GM18502 (cell line): ENCODE results near the gene TMEM121B.
"Not testable (repeated sequence)": the region's sequence is repeated elsewhere in the genome, so short reads cannot be mapped to it uniquely, and the experiment has no call there.

Experiments
- ATAC-seq: cut with Tn5 transposase; IDR thresholded peaks from one replicate; pipeline ENCODE4 v1.9.1; 2021; ENCODE audit warnings: mild to moderate bottlenecking; ENCODE audit not compliant: unreplicated experiment, poor library complexity

TMEM121B gene

GRCh38 chr22:17121233-17122195, at the start of gene TMEM121B:
Gene TMEM121B (minus strand): TSS chr22:17121360. CDS start chr22:17121127, 233 bp downstream.
- ATAC-seq, result no peak

- ATAC-seq, result no peak
These were observed 46.3 kb upstream of the TMEM121B start for GRCh38 chr22:17167486-17167885.

- ATAC-seq, result no peak
These were observed 43.3 kb upstream of the TMEM121B start for GRCh38 chr22:17164392-17165024.

GRCh38 chr22:17162731-17163130, 41.6 kb upstream of the TMEM121B start:
- no peak for ATAC-seq

GRCh38 chr22:17161991-17162390, 40.8 kb upstream of the TMEM121B start:
- ATAC-seq, result no peak

GRCh38 chr22:17159504-17159951, 38.4 kb upstream of the TMEM121B start:
- ATAC-seq, result peak; percentile 13

GRCh38 chr22:17158568-17159503, 37.7 kb upstream of the TMEM121B start, which contains the start of gene HDHD5:
Gene HDHD5 (minus strand): TSS chr22:17159277. CDS start chr22:17159251, 26 bp downstream.
- peak; percentile 75 for ATAC-seq

- ATAC-seq, result no peak
These were observed 37.0 kb upstream of the TMEM121B start for GRCh38 chr22:17158176-17158567.

GRCh38 chr22:17157714-17158113, 36.6 kb upstream of the TMEM121B start:
- ATAC-seq, result no peak

- no peak for ATAC-seq
These were observed 34.8 kb upstream of the TMEM121B start for GRCh38 chr22:17155941-17156340.

GRCh38 chr22:17152971-17153370, 31.8 kb upstream of the TMEM121B start:
- ATAC-seq, result no peak

- ATAC-seq, result no peak
These were observed 31.2 kb upstream of the TMEM121B start for GRCh38 chr22:17152340-17152739.

- no peak for ATAC-seq
These were observed 28.1 kb upstream of the TMEM121B start for GRCh38 chr22:17149076-17149815.

- ATAC-seq, result not testable (repeated sequence)
These were observed 26.3 kb upstream of the TMEM121B start for GRCh38 chr22:17147458-17147857.

- no peak for ATAC-seq
These were observed 24.0 kb upstream of the TMEM121B start for GRCh38 chr22:17145021-17145680.

GRCh38 chr22:17143826-17144225, 22.7 kb upstream of the TMEM121B start:
- no peak for ATAC-seq

- no peak for ATAC-seq
These were observed 21.9 kb upstream of the TMEM121B start for GRCh38 chr22:17143101-17143500.

GRCh38 chr22:17140826-17141766, 19.9 kb upstream of the TMEM121B start:
- no peak for ATAC-seq
